Ishikawa (cell line): ENCODE measurements around the gene KDM2B.

ENCODE experiments used
- CEBPB ChIP-seq: IDR thresholded peaks from 2 replicates; pipeline ENCODE4 v1.6.1; 2012
- CREB1 ChIP-seq: IDR thresholded peaks from 2 replicates; pipeline ENCODE4 v1.6.1; 2012; ENCODE audit warnings: low read depth
- EGR1 ChIP-seq: IDR thresholded peaks from 2 replicates; pipeline ENCODE4 v1.6.1; 2012
- EP300 ChIP-seq: IDR thresholded peaks from 2 replicates; pipeline ENCODE4 v1.6.1; 2012; ENCODE audit warnings: borderline replicate concordance
- MAX ChIP-seq: IDR thresholded peaks from 2 replicates; pipeline ENCODE4 v1.6.1; 2012
- NFIC ChIP-seq: IDR thresholded peaks from 2 replicates; pipeline ENCODE4 v1.6.1; 2012
- RAD21 ChIP-seq: IDR thresholded peaks from 2 replicates; pipeline ENCODE4 v1.6.1; 2012; ENCODE audit warnings: low read depth
- REST ChIP-seq: IDR thresholded peaks from 2 replicates; pipeline ENCODE4 v1.6.1; 2012; ENCODE audit warnings: low read depth, mild to moderate bottlenecking
- TAF1 ChIP-seq: IDR thresholded peaks from 2 replicates; pipeline ENCODE4 v1.6.1; 2012; ENCODE audit warnings: low read depth, mild to moderate bottlenecking
- TCF12 ChIP-seq: IDR thresholded peaks from 2 replicates; pipeline ENCODE4 v1.6.1; 2012; ENCODE audit warnings: low read depth
- TEAD4 ChIP-seq: IDR thresholded peaks from 2 replicates; pipeline ENCODE4 v1.6.1; 2012
- USF1 ChIP-seq: IDR thresholded peaks from 2 replicates; pipeline ENCODE4 v1.6.1; 2012
- YY1 ChIP-seq: IDR thresholded peaks from 2 replicates; pipeline ENCODE4 v1.6.1; 2012; ENCODE audit warnings: low read depth
- ZBTB7A ChIP-seq: IDR thresholded peaks from 2 replicates; pipeline ENCODE4 v1.6.1; 2012; ENCODE audit warnings: low read depth

GRCh38 chr12:121628536-121628935 is 47.7 kb upstream of the KDM2B start:
- TF ChIP-seq CEBPB: no peak
- TF ChIP-seq NFIC: no peak
- no peak for TF ChIP-seq TAF1
- no peak for TF ChIP-seq EP300
- no peak for TF ChIP-seq REST
- no peak for TF ChIP-seq RAD21
- TF ChIP-seq TEAD4: no peak
- TF ChIP-seq TCF12: no peak
- no peak for TF ChIP-seq ZBTB7A
- no peak for TF ChIP-seq YY1
- TF ChIP-seq USF1: no peak
- no peak for TF ChIP-seq EGR1
- no peak for TF ChIP-seq MAX
- no peak for TF ChIP-seq CREB1
